ENCODE results near the gene DNAH8.

DNA sequence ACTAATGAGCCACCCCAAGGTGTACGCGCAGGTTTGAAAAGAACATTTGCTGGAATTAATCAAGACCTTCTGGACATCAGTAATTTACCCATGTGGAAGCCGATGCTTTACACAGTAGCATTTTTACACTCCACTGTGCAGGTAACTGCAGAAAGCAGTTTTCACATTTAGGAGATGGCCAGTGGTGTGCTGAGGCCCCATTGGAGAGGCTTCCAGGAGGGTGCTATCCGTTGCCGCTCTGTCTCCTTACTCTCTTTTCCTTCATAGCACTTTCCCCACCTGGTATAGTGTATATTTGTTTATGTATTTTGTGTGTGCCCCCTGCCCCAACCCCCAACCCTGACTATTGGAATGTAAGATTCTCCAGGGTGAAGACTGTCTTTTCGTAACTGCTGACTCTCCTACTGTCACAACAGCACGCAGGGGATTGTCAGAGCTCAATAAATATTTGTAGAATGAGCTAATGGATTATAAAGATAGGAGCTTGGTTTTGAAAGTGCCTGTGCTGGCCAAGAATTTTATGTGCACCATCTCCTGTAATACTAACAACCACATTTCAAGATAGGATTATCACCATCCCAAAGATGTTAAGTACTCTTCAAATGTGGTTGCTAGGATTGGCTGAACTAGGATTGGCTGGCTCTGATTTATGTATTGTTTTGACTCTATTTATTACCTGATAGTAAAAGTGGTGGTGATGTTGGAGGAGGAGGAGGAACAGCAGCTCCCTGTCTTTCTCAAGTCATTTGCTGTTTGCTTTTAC lies 259.5 kb downstream of the DNAH8 start:
- no peak for TF ChIP-seq CTCF (IDR thresholded peaks at IDR 0.05)
- no peak for TF ChIP-seq POLR2A (IDR thresholded peaks at IDR 0.05; ENCODE audit: low read depth)
- TF ChIP-seq EP300 (IDR thresholded peaks at IDR 0.05), result no peak

Data from esophagus muscularis mucosa (tissue), 4 donors.